ENCODE data around the gene PCBD2. TPM values are rescaled to one million over a fixed set of nuclear protein-coding genes. Genes with fewer than 3 reads are reported as not detected.
"Not testable (repeated sequence)": the region's sequence is repeated elsewhere in the genome, so short reads cannot be mapped to it uniquely, and the experiment has no call there.

Gene PCBD2
- total and polyA plus RNA-seq, 9 donors, result 4.5 to 13.1 (median 8.8) TPM

DNA sequence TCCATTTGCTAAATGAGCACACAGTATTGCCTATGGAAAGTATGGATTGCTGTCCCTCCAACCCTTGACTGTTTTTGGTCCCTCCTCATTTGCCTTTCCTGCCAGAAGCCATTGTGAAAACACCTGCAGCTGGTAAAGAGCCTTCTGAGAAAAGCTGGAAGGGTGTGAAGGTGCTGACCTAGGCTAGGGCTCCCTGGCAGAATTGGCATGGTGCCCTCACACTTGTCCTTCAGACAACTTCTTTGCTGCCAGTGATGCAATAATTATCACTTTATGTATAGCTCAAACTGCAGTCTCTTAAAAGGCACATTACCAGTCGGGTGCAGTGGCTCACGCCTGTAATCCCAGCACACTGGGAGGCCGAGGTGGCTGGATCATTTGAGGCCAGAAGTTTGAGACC lies 26.5 kb upstream of the PCBD2 start:
- Histone ChIP-seq H3K4me1 (ENCODE audit: insufficient read depth) (peaks cover 6% of the 10 kb centered on the region), H3K36me3 (no peaks in the 10 kb centered on the region), H3K27me3 (no peaks in the 10 kb centered on the region), H3K9me3 (no peaks in the 10 kb centered on the region), H3K27ac (no peak overlapping the region), H3K4me3 (no peak overlapping the region)
- TF ChIP-seq EP300 (IDR thresholded peaks at IDR 0.05) (no peak), POLR2A (IDR thresholded peaks at IDR 0.05) (no peak)
- TF ChIP-seq, protein P1, sequence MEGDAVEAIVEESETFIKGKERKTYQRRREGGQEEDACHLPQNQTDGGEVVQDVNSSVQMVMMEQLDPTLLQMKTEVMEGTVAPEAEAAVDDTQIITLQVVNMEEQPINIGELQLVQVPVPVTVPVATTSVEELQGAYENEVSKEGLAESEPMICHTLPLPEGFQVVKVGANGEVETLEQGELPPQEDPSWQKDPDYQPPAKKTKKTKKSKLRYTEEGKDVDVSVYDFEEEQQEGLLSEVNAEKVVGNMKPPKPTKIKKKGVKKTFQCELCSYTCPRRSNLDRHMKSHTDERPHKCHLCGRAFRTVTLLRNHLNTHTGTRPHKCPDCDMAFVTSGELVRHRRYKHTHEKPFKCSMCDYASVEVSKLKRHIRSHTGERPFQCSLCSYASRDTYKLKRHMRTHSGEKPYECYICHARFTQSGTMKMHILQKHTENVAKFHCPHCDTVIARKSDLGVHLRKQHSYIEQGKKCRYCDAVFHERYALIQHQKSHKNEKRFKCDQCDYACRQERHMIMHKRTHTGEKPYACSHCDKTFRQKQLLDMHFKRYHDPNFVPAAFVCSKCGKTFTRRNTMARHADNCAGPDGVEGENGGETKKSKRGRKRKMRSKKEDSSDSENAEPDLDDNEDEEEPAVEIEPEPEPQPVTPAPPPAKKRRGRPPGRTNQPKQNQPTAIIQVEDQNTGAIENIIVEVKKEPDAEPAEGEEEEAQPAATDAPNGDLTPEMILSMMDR (IDR thresholded peaks at IDR 0.05), result no peak
- WGBS, 3 donors, result 88 to 95% (median 92%) methylated on average over 3 of the region's 3 CpGs
- intact Hi-C loops (cut with DNase I), result no loop called here
- DNase-seq, result no peak

DNA sequence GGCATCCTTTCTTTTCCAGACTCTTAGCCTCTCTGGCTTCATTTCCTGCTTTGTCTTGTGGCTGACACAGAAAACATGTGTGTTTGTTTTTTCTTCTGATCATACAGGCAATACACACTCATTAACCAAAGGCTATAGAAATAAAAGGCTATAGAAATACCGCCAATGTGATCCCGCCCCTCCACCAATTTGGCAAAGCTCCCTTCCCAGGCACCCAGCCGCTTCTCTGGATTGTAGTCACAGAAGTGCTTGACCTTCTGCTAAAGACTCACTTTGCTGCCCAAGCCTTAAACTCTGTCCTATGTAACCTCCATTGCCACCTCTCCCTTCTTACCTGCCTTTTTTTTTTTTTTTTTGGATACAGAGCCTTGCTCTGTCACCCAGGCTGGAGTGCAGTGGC lies 25.5 kb upstream of the PCBD2 start:
- Histone ChIP-seq H3K9me3 (no peaks in the 10 kb centered on the region), H3K4me3 (no peak overlapping the region), H3K36me3 (no peaks in the 10 kb centered on the region), H3K4me1 (ENCODE audit: insufficient read depth) (peaks cover 6% of the 10 kb centered on the region), H3K27ac (no peak overlapping the region), H3K27me3 (no peaks in the 10 kb centered on the region)
- no peak for DNase-seq
- WGBS, 3 donors, result 84 to 91% (median 89%) methylated on average over 3 of the region's 3 CpGs
- intact Hi-C loops (cut with DNase I), result no loop called here
- TF ChIP-seq, protein P1 (IDR thresholded peaks at IDR 0.05), result no peak
- TF ChIP-seq POLR2A (IDR thresholded peaks at IDR 0.05) (no peak), EP300 (IDR thresholded peaks at IDR 0.05) (no peak)

DNA sequence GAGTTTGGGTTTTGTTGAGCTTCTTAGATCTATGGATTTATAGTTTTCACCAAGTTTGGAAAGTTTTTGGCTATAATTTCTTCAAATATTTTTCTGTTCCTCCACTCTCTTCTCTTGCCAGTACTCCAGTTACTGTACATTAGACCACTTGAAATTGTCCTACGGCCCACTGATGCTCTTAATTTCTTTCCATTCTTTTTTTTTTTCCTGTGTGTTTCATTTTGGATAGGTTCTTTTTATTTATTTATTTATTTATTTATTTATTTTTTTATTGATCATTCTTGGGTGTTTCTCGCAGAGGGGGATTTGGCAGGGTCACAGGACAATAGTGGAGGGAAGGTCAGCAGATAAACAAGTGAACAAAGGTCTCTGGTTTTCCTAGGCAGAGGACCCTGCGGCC lies 24.0 kb upstream of the PCBD2 start:
- H3K4me1 ChIP-seq (ENCODE audit: insufficient read depth); H3K9me3 ChIP-seq; H3K36me3 ChIP-seq; DNase-seq; H3K27ac ChIP-seq; intact Hi-C loops (cut with DNase I); H3K27me3 ChIP-seq; H3K4me3 ChIP-seq: not testable (repeated sequence)
- WGBS, 3 donors, result 83 to 91% (median 84%) methylated on average over 1 to 2 of the region's 3 CpGs

DNA sequence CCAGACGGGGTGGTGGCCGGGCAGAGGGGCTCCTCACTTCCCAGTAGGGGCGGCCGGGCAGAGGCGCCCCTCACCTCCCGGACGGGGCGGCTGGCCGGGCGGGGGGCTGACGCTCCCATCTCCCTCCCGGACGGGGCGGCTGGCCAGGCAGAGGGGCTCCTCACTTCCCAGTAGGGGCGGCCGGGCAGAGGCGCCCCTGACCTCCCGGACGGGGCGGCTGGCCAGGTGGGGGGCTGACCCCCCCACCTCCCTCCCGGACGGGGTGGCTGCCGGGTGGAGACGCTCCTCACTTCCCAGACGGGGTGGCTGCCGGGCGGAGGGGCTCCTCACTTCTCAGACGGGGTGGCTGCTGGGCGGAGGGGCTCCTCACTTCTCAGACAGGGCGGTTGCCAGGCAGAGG lies 23.2 kb upstream of the PCBD2 start:
- H3K9me3 ChIP-seq; DNase-seq; intact Hi-C loops (cut with DNase I); H3K36me3 ChIP-seq; H3K4me3 ChIP-seq; H3K27me3 ChIP-seq; H3K4me1 ChIP-seq (ENCODE audit: insufficient read depth); H3K27ac ChIP-seq: not testable (repeated sequence)
- 93 to 97% methylated on average over 12 to 28 of the region's 30 CpGs; no CpG with 5 or more reads in 1 of the 3 donors for WGBS, 3 donors

DNA sequence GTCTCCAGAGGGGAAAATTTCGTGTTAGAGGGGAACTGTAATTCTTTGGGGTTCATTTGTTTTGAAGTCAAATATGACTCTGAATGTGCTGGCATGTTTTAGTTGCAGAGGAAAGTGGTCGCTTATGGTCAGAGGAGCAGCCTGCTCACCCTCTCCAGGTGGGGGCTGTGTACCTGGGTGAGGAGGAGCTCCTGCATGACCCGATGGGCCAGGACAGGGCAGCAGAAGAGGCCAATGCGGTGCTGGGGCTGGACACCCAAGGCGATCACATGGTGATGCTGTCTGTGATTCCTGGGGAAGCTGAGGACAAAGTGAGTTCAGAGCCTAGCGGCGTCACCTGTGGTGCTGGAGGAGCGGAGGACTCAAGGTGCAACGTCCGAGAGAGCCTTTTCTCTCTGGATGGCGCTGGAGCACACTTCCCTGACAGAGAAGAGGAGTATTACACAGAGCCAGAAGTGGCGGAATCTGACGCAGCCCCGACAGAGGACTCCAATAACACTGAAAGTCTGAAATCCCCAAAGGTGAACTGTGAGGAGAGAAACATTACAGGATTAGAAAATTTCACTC lies 17.3 kb upstream of the PCBD2 start:
- DNase-seq, result no peak
- 87 to 94% (median 90%) methylated on average over 14 of the region's 14 CpGs for WGBS, 3 donors

More for the DNA sequence above, 17.3 kb upstream of the PCBD2 start:
- TF ChIP-seq, protein P1 (IDR thresholded peaks at IDR 0.05), result no peak
- TF ChIP-seq POLR2A (IDR thresholded peaks at IDR 0.05) (no peak), EP300 (IDR thresholded peaks at IDR 0.05) (no peak)
- Histone ChIP-seq H3K36me3 (no peaks in the 10 kb centered on the region), H3K27ac (no peak overlapping the region), H3K4me3 (no peak overlapping the region), H3K9me3 (no peaks in the 10 kb centered on the region), H3K4me1 (ENCODE audit: insufficient read depth) (peaks cover 4% of the 10 kb centered on the region), H3K27me3 (no peaks in the 10 kb centered on the region)
- intact Hi-C loops (cut with DNase I), result no loop called here

All from ovary (tissue), 9 donors.